Body of pancreas (tissue), 4 donors: Measurements from ENCODE around the gene DHX57. TPM values are rescaled to one million over a fixed set of nuclear protein-coding genes. Genes with fewer than 3 reads are reported as not detected.

Experiments used
- ATAC-seq: fragments of 150-250 bp; one replicate; pipeline ENCODE4 v1.9.1; 2016
- DNase-seq, 4 donors: peaks; one replicate each; pipeline ENCODE4 v3.0.0-alpha.2; 2019
- H3K27ac ChIP-seq, 4 donors: fragments of 200-600 bp; sonication (generic); 1 replicate in 3 of 4; 2 replicates in 1 of 4; pipeline versions ENCODE4 v1.5.1 to v1.6.1; 2016 to 2019; ENCODE audit warnings: mild to moderate bottlenecking in 1 of 4, mixed read lengths in 1 of 4, moderate library complexity in 1 of 4
- H3K27me3 ChIP-seq, 2 donors: fragments of 200-600 bp; sonication (generic); one replicate each; pipeline ENCODE4 v1.6.0; 2016; ENCODE audit warnings: mild to moderate bottlenecking in 1 of 2
- H3K36me3 ChIP-seq, 2 donors: fragments of 200-600 bp; sonication (generic); replicated peaks in 1 of 2; 2 replicates each; pipeline ENCODE4 v1.5.1; 2016; ENCODE audit warnings: low read depth in 2 of 2; ENCODE audit not compliant: insufficient read depth in 1 of 2
- H3K4me1 ChIP-seq: fragments of 200-600 bp; sonication (generic); one replicate; pipeline ENCODE4 v1.6.0; 2016
- H3K4me3 ChIP-seq, 2 donors: fragments of 200-600 bp; sonication (generic); 1 replicate in 1 of 2; 2 replicates in 1 of 2; pipeline ENCODE4 v1.5.1; 2016 to 2019
- H3K9me3 ChIP-seq, 3 donors: fragments of 200-600 bp; sonication (generic); 1 replicate in 2 of 3; 2 replicates in 1 of 3; pipeline ENCODE4 v1.5.1; 2016
- CTCF ChIP-seq, 7 experiments: fragments of 450-650 bp in 4 of 7; fragments of 200-600 bp in 3 of 7; sonication (generic) in 3 of 7; IDR thresholded peaks; one replicate each; pipeline ENCODE4 v1.5.1; 2016 to 2019; ENCODE audit warnings: antibody characterized with exemption in 7 of 7
- POLR2A ChIP-seq, 3 donors: fragments of 450-650 bp; IDR thresholded peaks; one replicate each; pipeline ENCODE4 v1.6.1; 2016; ENCODE audit warnings: antibody characterized with exemption in 3 of 3, mild to moderate bottlenecking in 2 of 3
- WGBS, 2 donors: methylation state at CpG; one replicate each; pipeline ENCODE4 v1.1.5; 2017; 5-methylcytosine and 5-hydroxymethylcytosine counted together
- intact Hi-C: fragments of 100-400 bp; cut with DNase I; formaldehyde crosslinking; loops from one replicate; pipeline ENCODE4 v1.15.1; 2023
- total RNA-seq, 2 donors: library from RNA; depleted of rRNA; stranded (reverse); fragments of >200 nt; gene quantifications; one replicate each; pipeline ENCODE4 v1.1.0, GENCODE V29; 2016

DHX57 gene
- total RNA-seq, 2 donors from 2014 or later, result 4.9 to 6.5 TPM

DNA sequence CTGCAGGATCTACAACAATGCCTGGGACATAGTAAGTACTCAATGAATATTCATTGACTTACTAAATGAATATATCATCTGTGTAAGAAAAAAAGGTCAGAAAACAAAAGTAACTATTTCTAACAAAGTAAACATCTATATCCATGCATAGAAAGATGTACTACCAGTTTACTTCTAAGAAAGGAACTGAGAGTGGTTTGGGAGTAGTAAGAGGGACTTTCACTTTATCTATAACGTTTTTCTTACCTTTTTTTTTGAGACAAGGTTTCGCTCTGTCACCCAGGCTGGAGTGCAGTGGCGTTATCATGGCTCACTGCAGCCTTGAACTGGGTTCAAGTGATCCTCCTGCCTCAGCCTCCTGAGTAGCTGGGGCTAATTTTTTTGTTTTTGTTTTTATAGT is 25.7 kb downstream of the DHX57 start:
- Histone ChIP-seq H3K36me3 (peaks cover 0 to 7% of the 10 kb centered on the region in 2 donors), H3K27me3 (no peaks in the 10 kb centered on the region), H3K27ac (no peak overlapping the region), H3K9me3 (no peaks in the 10 kb centered on the region), H3K4me3 (no peak overlapping the region), H3K4me1 (no peaks in the 10 kb centered on the region)
- ATAC-seq (no peak), DNase-seq (no peak)
- intact Hi-C loops, result no loop called here
- no peak for TF ChIP-seq POLR2A (IDR thresholded peaks at IDR 0.05)
- no peak for TF ChIP-seq CTCF (IDR thresholded peaks at IDR 0.05)
- 74 to 78% methylated on average over 3 of the region's 3 CpGs for WGBS, 2 donors

DNA sequence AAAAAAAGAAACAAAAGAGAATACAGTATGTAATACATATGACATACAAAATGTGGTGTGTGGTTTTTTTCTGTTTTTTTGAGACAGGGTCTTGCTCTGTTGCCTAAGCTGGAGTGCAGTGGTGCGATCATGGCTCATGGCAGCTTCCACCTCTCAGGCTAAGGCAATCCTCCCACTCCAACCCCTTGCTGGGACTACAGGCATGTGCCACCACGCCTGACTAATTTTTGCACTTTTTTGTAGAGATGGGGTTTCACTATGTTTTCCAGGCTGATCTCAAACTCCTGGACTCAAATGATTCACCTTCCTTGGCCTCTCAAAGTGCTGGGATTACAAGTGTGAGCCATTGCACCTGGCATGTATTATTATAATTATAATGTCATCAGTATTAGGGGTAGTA is 38.9 kb downstream of the DHX57 start:
- Histone ChIP-seq H3K27me3 (no peaks in the 10 kb centered on the region), H3K9me3 (no peaks in the 10 kb centered on the region), H3K27ac (no peak overlapping the region), H3K4me1 (no peaks in the 10 kb centered on the region), H3K36me3 (peaks cover 0 to 2% of the 10 kb centered on the region in 2 donors), H3K4me3 (no peak overlapping the region)
- DNase-seq (no peak), ATAC-seq (no peak)
- intact Hi-C loops, result no loop called here
- TF ChIP-seq CTCF (IDR thresholded peaks at IDR 0.05) (no peak), POLR2A (IDR thresholded peaks at IDR 0.05) (no peak)
- WGBS, 2 donors, result 88 to 94% methylated on average over 2 of the region's 2 CpGs

DNA sequence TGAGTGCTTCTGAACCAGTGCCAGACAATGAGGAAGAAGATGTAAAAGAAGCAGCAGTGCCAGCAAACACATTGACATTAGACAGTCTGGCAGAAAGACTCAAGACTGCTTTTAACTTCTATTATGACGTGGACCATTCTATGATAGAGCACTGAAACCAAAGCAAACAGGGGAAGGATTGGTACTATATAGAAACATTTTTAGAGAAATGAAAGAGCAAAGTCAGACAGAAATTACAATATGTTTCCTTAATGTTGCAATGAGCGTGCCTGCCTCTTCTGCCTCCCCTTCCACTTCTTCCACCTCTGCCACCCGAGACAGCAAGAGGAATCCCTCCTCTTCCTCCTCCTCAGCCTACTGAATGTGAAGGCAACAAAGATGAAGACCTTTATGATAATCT is 39.7 kb downstream of the DHX57 start:
- TF ChIP-seq CTCF (IDR thresholded peaks at IDR 0.05) (no peak), POLR2A (IDR thresholded peaks at IDR 0.05) (no peak)
- ATAC-seq (no peak), DNase-seq (peak in 1 of 4 donors; percentile 35)
- 70 to 90% methylated on average over 3 of the region's 3 CpGs for WGBS, 2 donors
- H3K27ac ChIP-seq, result no peak overlapping the region
- H3K36me3 ChIP-seq, result peaks cover 0 to 2% of the 10 kb centered on the region in 2 donors
- H3K9me3 ChIP-seq, result no peaks in the 10 kb centered on the region
- H3K4me3 ChIP-seq, result no peak overlapping the region
- H3K4me1 ChIP-seq, result no peaks in the 10 kb centered on the region
- intact Hi-C loops, result no loop called here
- no peaks in the 10 kb centered on the region for H3K27me3 ChIP-seq

DNA sequence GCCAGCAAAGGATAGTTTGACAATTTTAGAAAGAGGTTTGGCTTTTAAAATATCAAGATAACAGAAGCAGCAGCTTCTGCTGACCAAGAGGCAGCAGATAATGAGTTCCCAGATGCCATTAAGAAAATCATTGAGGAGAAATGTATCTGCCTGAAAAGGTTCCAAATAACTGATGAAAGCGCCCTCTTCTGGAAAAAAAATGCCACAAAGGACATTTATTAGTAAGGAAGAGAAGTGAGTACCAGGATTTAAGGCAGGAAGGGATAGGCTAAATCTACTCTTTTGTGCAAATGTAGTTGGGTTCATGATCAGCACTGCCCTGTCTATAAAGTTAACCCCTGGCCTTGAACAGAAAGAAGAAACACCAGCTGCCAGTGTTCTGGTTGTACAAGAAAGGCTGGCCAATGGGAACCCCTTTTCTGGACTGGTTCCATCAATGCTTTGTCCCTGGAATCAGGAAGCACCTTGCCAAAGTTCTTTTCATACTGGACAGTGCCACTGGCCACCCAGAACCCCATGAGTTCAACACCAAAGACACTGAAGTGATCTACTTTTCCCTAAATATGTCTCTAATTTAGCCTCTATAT is 40.6 kb downstream of the DHX57 start:
- H3K9me3 ChIP-seq, result no peaks in the 10 kb centered on the region
- no peak overlapping the region for H3K27ac ChIP-seq
- TF ChIP-seq CTCF (IDR thresholded peaks at IDR 0.05) (peak in 6 of 7 experiments; percentile 12 to 32 (median 26)), POLR2A (IDR thresholded peaks at IDR 0.05) (no peak)
- no peak for ATAC-seq
- H3K27me3 ChIP-seq, result no peaks in the 10 kb centered on the region
- H3K4me3 ChIP-seq, result no peak overlapping the region
- no peaks in the 10 kb centered on the region for H3K4me1 ChIP-seq
- DNase-seq, result no peak
- H3K36me3 ChIP-seq, result peaks cover 0 to 2% of the 10 kb centered on the region in 2 donors
- 35 to 39% methylated on average over 1 of the region's 1 CpG for WGBS, 2 donors
- intact Hi-C loops, result no loop called here

DNA sequence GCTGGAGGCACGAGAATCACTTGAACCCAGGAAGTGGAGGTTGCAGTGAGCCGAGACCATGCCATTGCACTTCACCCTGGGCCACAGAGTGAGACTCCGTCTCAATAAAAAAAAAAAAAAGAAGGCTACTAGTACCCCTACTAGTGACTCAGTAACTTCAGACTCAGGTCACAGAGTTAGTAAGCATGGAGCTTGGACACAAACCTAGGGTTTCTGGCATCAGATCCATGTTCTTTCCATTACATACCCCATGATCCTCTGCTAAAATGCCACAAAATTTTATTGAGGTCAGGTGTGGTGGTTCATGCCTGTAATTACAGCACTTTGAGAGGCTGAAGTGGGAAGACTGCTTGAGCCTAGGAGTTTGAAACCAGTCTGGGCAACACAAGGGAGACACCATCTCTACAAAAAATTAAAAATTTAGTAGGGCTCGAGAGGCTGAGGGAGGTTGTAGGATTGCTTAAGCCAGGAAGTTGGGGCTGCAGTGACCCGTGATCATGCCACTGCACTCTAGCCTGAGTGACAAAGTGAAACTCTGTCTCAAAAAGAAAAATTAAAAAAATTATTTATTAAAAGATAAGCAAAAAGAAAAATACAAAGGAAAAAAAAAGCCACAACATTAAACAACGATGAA is 45.1 kb downstream of the DHX57 start:
- no peak for ATAC-seq
- Histone ChIP-seq H3K27ac (peak overlapping the region in 1 of 4 donors; percentile 29), H3K4me1 (no peaks in the 10 kb centered on the region), H3K4me3 (no peak overlapping the region), H3K36me3 (peaks cover 0 to 2% of the 10 kb centered on the region in 2 donors), H3K27me3 (no peaks in the 10 kb centered on the region), H3K9me3 (no peaks in the 10 kb centered on the region)
- 88 to 89% methylated on average over 6 of the region's 6 CpGs for WGBS, 2 donors
- intact Hi-C loops, result no loop called here
- TF ChIP-seq CTCF (IDR thresholded peaks at IDR 0.05), result no peak
- no peak for TF ChIP-seq POLR2A (IDR thresholded peaks at IDR 0.05)
- DNase-seq, result peak in 1 of 4 donors; percentile 13
